ENCODE results near the gene BCL11A.

Gene BCL11A

GRCh38 chr2:60507211-60507965 is 46.1 kb downstream of the BCL11A start:
- no peak for ATAC-seq

GRCh38 chr2:60505880-60506260 is 47.6 kb downstream of the BCL11A start:
- TF ChIP-seq ZFP3 (CRISPR knock-in tag; IDR thresholded peaks at IDR 0.05) (no peak), ZNF70 (CRISPR knock-in tag; IDR thresholded peaks at IDR 0.05) (no peak), TOX (CRISPR knock-in tag; IDR thresholded peaks at IDR 0.05; ENCODE audit: borderline replicate concordance) (no peak), ZNF565 (CRISPR knock-in tag; conservative IDR thresholded peaks at IDR 0.05; ENCODE audit: low read depth) (no peak), ZC3H10 (CRISPR knock-in tag; IDR thresholded peaks at IDR 0.05) (no peak), PATZ1 (CRISPR knock-in tag; IDR thresholded peaks at IDR 0.05; ENCODE audit: borderline replicate concordance) (no peak), RARB (CRISPR knock-in tag; IDR thresholded peaks at IDR 0.05) (no peak), ISL1 (CRISPR knock-in tag; IDR thresholded peaks at IDR 0.05) (no peak), CSDC2 (CRISPR knock-in tag; IDR thresholded peaks at IDR 0.05) (no peak)
- ATAC-seq: no peak

More at GRCh38 chr2:60507211-60507965, 46.1 kb downstream of the BCL11A start:
- TF ChIP-seq ZFP3 (CRISPR knock-in tag; IDR thresholded peaks at IDR 0.05): no peak
- no peak for TF ChIP-seq ARNTL (CRISPR knock-in tag; IDR thresholded peaks at IDR 0.05; ENCODE audit: borderline replicate concordance, low read depth)
- no peak for TF ChIP-seq BACH2 (CRISPR knock-in tag; IDR thresholded peaks at IDR 0.05; ENCODE audit: borderline replicate concordance)
- no peak for TF ChIP-seq OSR1 (CRISPR knock-in tag; IDR thresholded peaks at IDR 0.05)
- TF ChIP-seq ZNF565 (CRISPR knock-in tag; conservative IDR thresholded peaks at IDR 0.05; ENCODE audit: low read depth): no peak
- TF ChIP-seq CSDC2 (CRISPR knock-in tag; IDR thresholded peaks at IDR 0.05): no peak
- TF ChIP-seq CREB5 (CRISPR knock-in tag; IDR thresholded peaks at IDR 0.05; ENCODE audit: low read depth): no peak
- no peak for TF ChIP-seq TOX (CRISPR knock-in tag; IDR thresholded peaks at IDR 0.05; ENCODE audit: borderline replicate concordance)
- TF ChIP-seq CSRNP3 (CRISPR knock-in tag; IDR thresholded peaks at IDR 0.05): no peak
- no peak for TF ChIP-seq ZFP30 (CRISPR knock-in tag; IDR thresholded peaks at IDR 0.05)

- TF ChIP-seq ARNTL (CRISPR knock-in tag; IDR thresholded peaks at IDR 0.05; ENCODE audit: borderline replicate concordance, low read depth) (no peak), ZFP3 (CRISPR knock-in tag; IDR thresholded peaks at IDR 0.05) (no peak), ZFP30 (CRISPR knock-in tag; IDR thresholded peaks at IDR 0.05) (no peak), ZC3H10 (CRISPR knock-in tag; IDR thresholded peaks at IDR 0.05) (no peak), GLIS3 (CRISPR knock-in tag; IDR thresholded peaks at IDR 0.05) (no peak), CSDC2 (CRISPR knock-in tag; IDR thresholded peaks at IDR 0.05) (no peak), RARB (CRISPR knock-in tag; IDR thresholded peaks at IDR 0.05) (no peak), CREB5 (CRISPR knock-in tag; IDR thresholded peaks at IDR 0.05; ENCODE audit: low read depth) (no peak), PPARA (CRISPR knock-in tag; IDR thresholded peaks at IDR 0.05; ENCODE audit: borderline replicate concordance) (no peak), TSHZ2 (CRISPR knock-in tag; IDR thresholded peaks at IDR 0.05) (no peak), ZNF70 (CRISPR knock-in tag; IDR thresholded peaks at IDR 0.05) (no peak), ISL1 (CRISPR knock-in tag; IDR thresholded peaks at IDR 0.05) (no peak), OSR1 (CRISPR knock-in tag; IDR thresholded peaks at IDR 0.05) (no peak), TCF4 (CRISPR knock-in tag; IDR thresholded peaks at IDR 0.05; ENCODE audit: borderline replicate concordance) (no peak), BACH2 (CRISPR knock-in tag; IDR thresholded peaks at IDR 0.05; ENCODE audit: borderline replicate concordance) (no peak), ZNF565 (CRISPR knock-in tag; conservative IDR thresholded peaks at IDR 0.05; ENCODE audit: low read depth) (no peak), TOX (CRISPR knock-in tag; IDR thresholded peaks at IDR 0.05; ENCODE audit: borderline replicate concordance) (no peak)
- no peak for ATAC-seq
Observed at GRCh38 chr2:60505240-60505879, 48.1 kb downstream of the BCL11A start.

Measured in SK-N-SH treated with all-trans-retinoic acid at 6 μM for 48 hours (cell line).